Mesendoderm (in vitro differentiated cells): ENCODE measurements around the gene NR3C2.

Source experiments
- DNase-seq: peaks from one replicate; pipeline ENCODE4 v3.0.0; 2013
- H2AK5ac ChIP-seq: 2 replicates; pipeline ENCODE4 v1.6.1; 2013; ENCODE audit warnings: low read length, inconsistent platforms
- H2BK120ac ChIP-seq: 2 replicates; pipeline ENCODE4 v1.6.1; 2013; ENCODE audit warnings: low read depth, mild to moderate bottlenecking, low read length, moderate library complexity, mixed read lengths
- H2BK15ac ChIP-seq: replicated peaks from 2 replicates; pipeline ENCODE4 v1.6.1; 2013; ENCODE audit warnings: low read depth, mild to moderate bottlenecking, moderate library complexity
- H2BK5ac ChIP-seq: 2 replicates; pipeline ENCODE4 v1.6.1; 2013; ENCODE audit warnings: low read length, inconsistent platforms
- H3K18ac ChIP-seq: 2 replicates; pipeline ENCODE4 v1.6.1; 2013; ENCODE audit warnings: mild to moderate bottlenecking, low read length, mixed read lengths
- H3K23ac ChIP-seq: one replicate; pipeline ENCODE4 v1.6.1; 2013; ENCODE audit warnings: low read length
- H3K27ac ChIP-seq: 2 replicates; pipeline ENCODE4 v1.5.1; 2013; ENCODE audit warnings: low read depth, mild to moderate bottlenecking, inconsistent platforms, low read length, moderate library complexity
- H3K27me3 ChIP-seq: 2 replicates; pipeline ENCODE4 v1.6.1; 2013; ENCODE audit warnings: low read length, control low read depth, mild to moderate bottlenecking, inconsistent platforms; ENCODE audit not compliant: insufficient read depth, poor library complexity
- H3K36me3 ChIP-seq: 2 replicates; pipeline ENCODE4 v1.6.1; 2013; ENCODE audit warnings: low read length, inconsistent platforms; ENCODE audit not compliant: control insufficient read depth, insufficient read depth
- H3K4ac ChIP-seq: one replicate; pipeline ENCODE4 v1.6.1; 2013; ENCODE audit warnings: low read depth, mild to moderate bottlenecking, low read length, moderate library complexity
- H3K4me1 ChIP-seq: 2 replicates; pipeline ENCODE4 v1.6.1; 2013; ENCODE audit warnings: low read depth, low read length, inconsistent platforms; ENCODE audit not compliant: control insufficient read depth
- H3K4me2 ChIP-seq: 2 replicates; pipeline ENCODE4 v1.6.1; 2013; ENCODE audit warnings: low read length
- H3K4me3 ChIP-seq: 2 replicates; pipeline ENCODE4 v1.5.1; 2013; ENCODE audit warnings: mild to moderate bottlenecking, low read length
- H3K56ac ChIP-seq: one replicate; pipeline ENCODE4 v1.6.1; 2013; ENCODE audit warnings: low read length
- H3K79me1 ChIP-seq: 2 replicates; pipeline ENCODE4 v1.6.1; 2013; ENCODE audit warnings: low read length, inconsistent platforms
- H3K79me2 ChIP-seq: 2 replicates; pipeline ENCODE4 v1.6.1; 2013; ENCODE audit warnings: mild to moderate bottlenecking, low read length; ENCODE audit not compliant: control insufficient read depth, insufficient read depth
- H3K9ac ChIP-seq: 2 replicates; pipeline ENCODE4 v1.6.1; 2013; ENCODE audit warnings: low read length, inconsistent platforms
- H4K5ac ChIP-seq: one replicate; pipeline ENCODE4 v1.6.1; 2013; ENCODE audit warnings: low read length
- H4K8ac ChIP-seq: one replicate; pipeline ENCODE4 v1.6.1; 2013; ENCODE audit warnings: low read depth, mild to moderate bottlenecking, control low read depth, low read length, moderate library complexity
- WGBS: extraction: QIAGEN DNeasy Blood & Tissue Kit; methylation state at CpG from one replicate; pipeline ENCODE4 v1.1.7; 2013; ENCODE audit warnings: low lambda C conversion rate, missing lambda C conversion rate; ENCODE audit not compliant: insufficient coverage; ENCODE audit errors: extremely low coverage; 5-methylcytosine and 5-hydroxymethylcytosine counted together

The NR3C2 gene

DNA sequence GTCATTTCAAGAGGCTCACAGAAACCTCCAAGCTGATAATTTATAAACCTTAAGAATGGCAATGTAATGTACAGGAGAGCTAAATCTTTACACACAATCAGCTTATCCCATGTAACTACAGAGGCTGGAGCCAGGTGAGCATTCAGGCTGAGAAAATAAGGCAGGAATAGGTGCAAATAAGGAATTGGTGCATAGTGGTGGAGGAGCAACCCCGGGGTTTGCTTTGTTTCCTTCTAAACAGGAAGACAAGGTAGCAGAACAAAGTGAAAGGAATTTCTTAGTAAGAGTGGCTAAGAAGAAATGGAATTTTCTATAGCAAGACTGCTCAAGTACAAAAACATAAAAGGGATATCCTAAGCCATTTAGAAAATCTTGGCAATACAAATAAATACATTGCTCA is 82.4 kb downstream of the NR3C2 start:
- H3K27me3 ChIP-seq: no peaks in the 10 kb centered on the region
- H3K9ac ChIP-seq: no peak overlapping the region
- no peak overlapping the region for H3K23ac ChIP-seq
- no peak overlapping the region for H4K5ac ChIP-seq
- no peaks in the 10 kb centered on the region for H3K4me1 ChIP-seq
- no peak overlapping the region for H3K4me2 ChIP-seq
- WGBS: no CpG with 5 or more reads among the region's 1 CpG
- no peak overlapping the region for H3K4ac ChIP-seq
- H2BK5ac ChIP-seq: no peak overlapping the region
- DNase-seq: no peak
- H3K79me2 ChIP-seq: no peaks in the 10 kb centered on the region
- H3K4me3 ChIP-seq: no peak overlapping the region
- H3K27ac ChIP-seq: no peak overlapping the region
- H2BK120ac ChIP-seq: no peak overlapping the region
- no peaks in the 10 kb centered on the region for H3K36me3 ChIP-seq
- no peak overlapping the region for H3K56ac ChIP-seq
- H3K18ac ChIP-seq: peak overlapping the region; percentile 39
- H2BK15ac ChIP-seq: no peak overlapping the region
- no peaks in the 10 kb centered on the region for H3K79me1 ChIP-seq
- no peak overlapping the region for H4K8ac ChIP-seq
- H2AK5ac ChIP-seq: no peak overlapping the region

DNA sequence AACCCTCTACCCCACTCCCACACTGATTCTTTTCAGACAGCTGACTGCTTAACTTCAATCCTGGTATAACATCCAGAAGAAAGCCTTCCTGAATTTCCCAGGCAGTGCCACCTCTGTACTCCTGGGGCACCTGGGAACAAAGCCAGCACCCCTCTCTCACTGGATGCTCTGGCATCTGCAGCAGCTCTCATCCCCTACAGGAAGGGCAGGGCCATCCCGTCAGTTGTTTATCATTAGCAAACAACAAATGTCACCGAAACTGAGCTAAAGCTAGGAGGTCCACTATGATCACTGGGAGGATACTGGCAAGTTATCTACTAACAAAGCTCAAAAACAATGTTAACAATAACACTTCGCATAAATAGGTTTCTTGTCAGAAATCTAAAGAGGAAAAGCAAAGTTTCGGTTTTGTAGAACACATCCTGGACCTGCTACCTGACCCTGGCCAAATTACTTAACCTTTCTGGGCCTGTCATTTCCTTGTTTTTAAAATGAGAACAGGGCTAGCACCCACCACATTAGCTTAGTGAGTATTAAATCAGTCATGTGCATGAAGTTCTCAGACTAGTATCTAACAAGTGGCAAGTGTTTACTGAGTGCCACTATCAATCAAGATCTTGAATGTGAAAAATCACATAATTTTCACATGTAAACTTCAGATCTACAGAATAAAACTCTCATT is 86.6 kb downstream of the NR3C2 start:
- Histone ChIP-seq H3K4me1 (no peaks in the 10 kb centered on the region), H3K9ac (no peak overlapping the region), H2BK5ac (no peak overlapping the region), H4K5ac (no peak overlapping the region), H3K4ac (no peak overlapping the region), H3K27me3 (no peaks in the 10 kb centered on the region), H3K56ac (no peak overlapping the region), H3K18ac (no peak overlapping the region), H3K4me3 (no peak overlapping the region), H3K27ac (no peak overlapping the region), H3K79me1 (no peaks in the 10 kb centered on the region), H2BK15ac (no peak overlapping the region), H2BK120ac (no peak overlapping the region), H4K8ac (no peak overlapping the region), H3K79me2 (no peaks in the 10 kb centered on the region), H3K23ac (no peak overlapping the region), H3K36me3 (no peaks in the 10 kb centered on the region), H3K4me2 (no peak overlapping the region), H2AK5ac (no peak overlapping the region)
- no peak for DNase-seq
- no CpG with 5 or more reads among the region's 4 CpGs for WGBS

DNA sequence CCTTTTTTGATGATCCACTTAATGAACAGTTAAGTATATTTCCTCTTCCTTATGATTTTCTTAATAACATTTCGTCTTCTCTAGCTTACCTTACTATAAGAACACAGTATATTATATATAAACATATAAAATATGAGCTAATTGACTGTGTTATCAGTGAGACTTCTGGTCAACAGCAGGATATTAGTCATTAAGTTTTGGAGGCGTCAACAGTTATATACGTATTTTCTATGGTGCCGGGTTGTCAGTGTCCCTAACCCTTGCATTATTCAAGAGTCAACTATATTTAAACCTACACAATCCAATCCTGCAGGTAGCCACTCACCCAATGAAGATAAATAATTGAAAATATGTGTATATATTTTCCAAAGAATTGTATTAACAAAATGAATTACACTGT is 88.0 kb downstream of the NR3C2 start:
- no CpG with 5 or more reads among the region's 4 CpGs for WGBS
- Histone ChIP-seq H4K5ac (no peak overlapping the region), H4K8ac (no peak overlapping the region)

DNA sequence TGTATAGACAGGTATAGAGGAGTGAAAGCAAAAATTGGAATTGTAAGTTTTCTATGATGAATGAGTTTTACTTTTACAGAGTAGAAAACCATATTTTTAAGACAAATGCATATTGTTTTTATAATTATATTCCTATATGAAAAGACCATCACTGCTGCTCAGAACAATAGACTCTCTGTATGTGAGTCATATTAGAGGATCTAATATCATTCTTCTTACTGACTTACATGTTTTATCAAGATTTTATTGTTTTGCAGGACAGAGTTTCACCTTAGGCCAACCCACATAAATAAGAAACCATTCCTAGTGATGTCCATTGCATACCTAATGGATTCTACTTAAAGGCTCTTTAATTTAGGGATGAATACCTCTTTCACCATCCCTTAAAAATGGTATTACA is 88.6 kb downstream of the NR3C2 start:
- no peak overlapping the region for H2BK5ac ChIP-seq
- H3K4me1 ChIP-seq: no peaks in the 10 kb centered on the region
- H2AK5ac ChIP-seq: no peak overlapping the region
- H3K23ac ChIP-seq: no peak overlapping the region
- no peak overlapping the region for H3K18ac ChIP-seq
- no peak overlapping the region for H3K4me2 ChIP-seq
- no peak overlapping the region for H3K9ac ChIP-seq
- no peak overlapping the region for H4K5ac ChIP-seq
- no peaks in the 10 kb centered on the region for H3K79me1 ChIP-seq
- no peak overlapping the region for H3K4me3 ChIP-seq
- H3K27me3 ChIP-seq: no peaks in the 10 kb centered on the region
- no peak overlapping the region for H3K56ac ChIP-seq
- no peaks in the 10 kb centered on the region for H3K79me2 ChIP-seq
- no peak for DNase-seq
- no peak overlapping the region for H3K27ac ChIP-seq
- no peaks in the 10 kb centered on the region for H3K36me3 ChIP-seq
- no peak overlapping the region for H3K4ac ChIP-seq
- H2BK15ac ChIP-seq: no peak overlapping the region
- no peak overlapping the region for H4K8ac ChIP-seq
- no peak overlapping the region for H2BK120ac ChIP-seq

More for the DNA sequence above, 88.0 kb downstream of the NR3C2 start:
- no peak overlapping the region for H3K4me2 ChIP-seq
- no peak overlapping the region for H3K23ac ChIP-seq
- no peak overlapping the region for H3K4me3 ChIP-seq
- H3K4ac ChIP-seq: no peak overlapping the region
- H3K27ac ChIP-seq: no peak overlapping the region
- no peak overlapping the region for H2AK5ac ChIP-seq
- H3K79me1 ChIP-seq: no peaks in the 10 kb centered on the region
- H3K56ac ChIP-seq: no peak overlapping the region
- H2BK5ac ChIP-seq: no peak overlapping the region
- DNase-seq: no peak
- no peaks in the 10 kb centered on the region for H3K4me1 ChIP-seq
- H2BK120ac ChIP-seq: no peak overlapping the region
- H3K27me3 ChIP-seq: no peaks in the 10 kb centered on the region
- no peaks in the 10 kb centered on the region for H3K79me2 ChIP-seq
- no peak overlapping the region for H3K9ac ChIP-seq
- no peak overlapping the region for H2BK15ac ChIP-seq
- no peak overlapping the region for H3K18ac ChIP-seq
- H3K36me3 ChIP-seq: no peaks in the 10 kb centered on the region

DNA sequence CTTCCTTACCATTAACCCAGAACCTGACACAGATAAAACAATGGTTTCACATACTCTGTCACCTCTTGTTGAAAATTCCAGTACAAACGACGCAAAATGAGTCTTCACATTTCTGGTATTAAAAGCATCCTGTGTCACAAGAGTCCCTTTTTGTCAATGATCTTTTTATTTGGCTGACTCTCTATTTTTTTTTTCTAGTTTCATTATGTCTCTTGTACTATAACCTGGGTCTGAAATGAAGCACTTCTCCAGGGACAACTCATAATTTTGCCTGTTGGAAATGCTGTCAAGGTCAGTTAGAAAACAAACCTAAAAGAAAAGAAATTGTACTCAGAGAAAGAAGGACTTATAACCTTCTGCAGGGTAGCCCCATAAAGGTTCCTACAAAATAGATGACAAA is 93.1 kb downstream of the NR3C2 start:
- no peak overlapping the region for H3K4ac ChIP-seq
- H3K18ac ChIP-seq: no peak overlapping the region
- no peak overlapping the region for H4K5ac ChIP-seq
- DNase-seq: no peak
- no peak overlapping the region for H3K4me3 ChIP-seq
- H3K56ac ChIP-seq: no peak overlapping the region
- no peak overlapping the region for H2BK15ac ChIP-seq
- no peaks in the 10 kb centered on the region for H3K79me1 ChIP-seq
- no peak overlapping the region for H2BK120ac ChIP-seq
- no CpG with 5 or more reads among the region's 2 CpGs for WGBS
- no peaks in the 10 kb centered on the region for H3K27me3 ChIP-seq
- H3K23ac ChIP-seq: no peak overlapping the region
- H3K27ac ChIP-seq: no peak overlapping the region
- no peak overlapping the region for H3K9ac ChIP-seq
- no peak overlapping the region for H3K4me2 ChIP-seq
- no peak overlapping the region for H2AK5ac ChIP-seq
- no peaks in the 10 kb centered on the region for H3K79me2 ChIP-seq
- H4K8ac ChIP-seq: no peak overlapping the region
- H2BK5ac ChIP-seq: no peak overlapping the region
- no peaks in the 10 kb centered on the region for H3K4me1 ChIP-seq
- H3K36me3 ChIP-seq: no peaks in the 10 kb centered on the region

DNA sequence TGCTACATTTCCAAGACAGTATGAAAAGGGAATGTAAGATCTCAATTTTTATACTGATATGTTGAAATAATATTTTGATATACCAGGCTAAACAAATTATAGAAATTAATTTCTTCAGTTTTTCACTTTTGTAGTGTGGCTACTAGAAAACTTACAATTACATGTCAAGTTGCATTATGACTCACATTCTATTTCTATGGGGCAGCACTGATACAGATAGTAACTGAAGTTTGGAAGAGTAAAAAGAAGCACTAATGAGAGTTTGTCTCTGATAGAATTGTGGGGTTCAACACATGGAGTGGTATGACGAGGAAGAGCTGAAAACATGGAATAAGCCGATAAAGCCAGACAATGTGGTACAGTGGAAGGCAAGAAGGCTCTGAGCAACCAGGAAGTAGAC is 95.6 kb downstream of the NR3C2 start:
- Histone ChIP-seq H3K36me3 (no peaks in the 10 kb centered on the region), H4K5ac (no peak overlapping the region), H3K27ac (no peak overlapping the region), H2AK5ac (no peak overlapping the region), H2BK15ac (no peak overlapping the region), H3K18ac (no peak overlapping the region), H3K4ac (no peak overlapping the region), H3K4me1 (no peaks in the 10 kb centered on the region), H3K56ac (no peak overlapping the region), H4K8ac (no peak overlapping the region), H3K79me2 (no peaks in the 10 kb centered on the region), H3K79me1 (no peaks in the 10 kb centered on the region), H3K23ac (no peak overlapping the region), H3K4me3 (no peak overlapping the region), H2BK120ac (no peak overlapping the region), H3K27me3 (no peaks in the 10 kb centered on the region), H2BK5ac (no peak overlapping the region), H3K4me2 (no peak overlapping the region), H3K9ac (no peak overlapping the region)
- WGBS: no CpG with 5 or more reads among the region's 2 CpGs
- DNase-seq: no peak
